ENCODE results near the gene C5AR1. TPM values are rescaled to one million over a fixed set of nuclear protein-coding genes. Genes with fewer than 3 reads are reported as not detected.
"Not testable (repeated sequence)": the region's sequence is repeated elsewhere in the genome, so short reads cannot be mapped to it uniquely, and the experiment has no call there.

C5AR1 gene
- 1 to 10 TPM; 1.6 to 4.6 TPM for total RNA-seq

- Histone ChIP-seq H3K4me3 (no peak within 1 kb of the TSS), H3K9me3 (no peaks in the 10 kb centered on the region), H3K27me3 (replicated peaks; ENCODE audit: insufficient read depth) (no peaks in the 10 kb centered on the region), H3K4me1 (replicated peaks) (no peaks in the 10 kb centered on the region), H3K36me3 (no peaks in the 10 kb centered on the region), H3K27ac (no peak within 1 kb of the TSS)
- 48% methylated on average over 12 of the region's 12 CpGs for WGBS
- no peak for TF ChIP-seq POLR2AphosphoS5 (IDR thresholded peaks at IDR 0.05)
- TF ChIP-seq, protein P1, sequence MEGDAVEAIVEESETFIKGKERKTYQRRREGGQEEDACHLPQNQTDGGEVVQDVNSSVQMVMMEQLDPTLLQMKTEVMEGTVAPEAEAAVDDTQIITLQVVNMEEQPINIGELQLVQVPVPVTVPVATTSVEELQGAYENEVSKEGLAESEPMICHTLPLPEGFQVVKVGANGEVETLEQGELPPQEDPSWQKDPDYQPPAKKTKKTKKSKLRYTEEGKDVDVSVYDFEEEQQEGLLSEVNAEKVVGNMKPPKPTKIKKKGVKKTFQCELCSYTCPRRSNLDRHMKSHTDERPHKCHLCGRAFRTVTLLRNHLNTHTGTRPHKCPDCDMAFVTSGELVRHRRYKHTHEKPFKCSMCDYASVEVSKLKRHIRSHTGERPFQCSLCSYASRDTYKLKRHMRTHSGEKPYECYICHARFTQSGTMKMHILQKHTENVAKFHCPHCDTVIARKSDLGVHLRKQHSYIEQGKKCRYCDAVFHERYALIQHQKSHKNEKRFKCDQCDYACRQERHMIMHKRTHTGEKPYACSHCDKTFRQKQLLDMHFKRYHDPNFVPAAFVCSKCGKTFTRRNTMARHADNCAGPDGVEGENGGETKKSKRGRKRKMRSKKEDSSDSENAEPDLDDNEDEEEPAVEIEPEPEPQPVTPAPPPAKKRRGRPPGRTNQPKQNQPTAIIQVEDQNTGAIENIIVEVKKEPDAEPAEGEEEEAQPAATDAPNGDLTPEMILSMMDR (IDR thresholded peaks at IDR 0.05), result no peak
- no peak for TF ChIP-seq POLR2A (IDR thresholded peaks at IDR 0.05)
- no peak for DNase-seq (ENCODE audit: low spot score)
- intact Hi-C loops (cut with DNase I), result no loop called here
Measured at GRCh38 chr19:47309608-47310007, at the start of gene C5AR1. TSS of gene C5AR1 (plus strand) at chr19:47309861. CDS start at chr19:47309896, 35 bp downstream.

GRCh38 chr19:47260476-47260875, 49.2 kb upstream of the C5AR1 start:
- H3K36me3 ChIP-seq, result peaks cover 13 to 29% of the 10 kb centered on the region in 2 donors
- intact Hi-C loops (cut with DNase I), result no loop called here
- H3K4me1 ChIP-seq (replicated peaks), result no peaks in the 10 kb centered on the region
- no peaks in the 10 kb centered on the region for H3K27me3 ChIP-seq (replicated peaks; ENCODE audit: insufficient read depth)
- no peak for TF ChIP-seq POLR2A (IDR thresholded peaks at IDR 0.05)
- no peak overlapping the region for H3K27ac ChIP-seq
- no peaks in the 10 kb centered on the region for H3K9me3 ChIP-seq
- WGBS, result 90% methylated on average over 17 of the region's 17 CpGs
- no peak for DNase-seq (ENCODE audit: low spot score)
- H3K4me3 ChIP-seq, result no peak overlapping the region

DNA sequence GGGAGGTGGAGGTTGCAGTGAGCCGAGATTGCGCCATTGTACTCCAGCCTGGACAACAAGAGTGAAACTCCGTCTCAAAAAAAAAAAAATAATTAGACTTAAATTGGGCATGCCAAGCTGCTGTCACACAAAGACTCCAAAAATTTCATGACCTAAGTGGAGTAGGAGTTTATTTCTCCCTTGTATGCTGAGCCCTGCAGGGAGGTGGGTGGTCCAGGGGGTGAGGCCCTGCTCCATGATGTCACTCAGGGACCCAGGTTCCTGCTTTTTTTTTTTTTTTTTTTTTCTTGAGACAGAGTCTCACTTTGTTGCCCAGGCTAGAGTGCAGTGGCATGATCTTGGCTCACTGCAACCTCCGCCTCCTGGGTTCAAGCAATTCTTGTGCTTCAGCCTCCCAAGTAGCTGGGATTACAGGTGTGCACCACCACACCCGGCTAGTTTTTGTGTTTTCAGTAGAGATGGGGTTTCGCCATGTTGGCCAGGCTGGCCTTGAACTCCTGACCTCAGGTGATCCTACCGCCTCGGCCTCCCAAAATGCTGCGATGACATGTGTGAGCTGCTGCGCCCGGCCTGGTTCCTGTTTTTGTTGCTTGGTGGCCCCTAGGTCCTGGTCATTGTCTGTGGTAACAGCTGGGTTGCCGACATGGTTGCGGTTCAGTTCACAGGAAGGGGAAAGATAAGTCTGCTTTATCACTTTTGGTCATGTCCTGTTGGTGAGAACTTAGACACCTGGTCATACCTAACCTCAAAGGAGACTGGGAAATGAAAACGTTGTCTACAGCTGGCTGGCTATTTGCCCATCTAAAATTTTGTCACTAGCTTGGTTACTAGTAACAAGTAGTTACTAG, 47.5 kb upstream of the C5AR1 start:
- H3K36me3 ChIP-seq, result peaks cover 13 to 29% of the 10 kb centered on the region in 2 donors
- WGBS, result 86% methylated on average over 14 of the region's 14 CpGs
- intact Hi-C loops (cut with DNase I); H3K4me3 ChIP-seq; H3K4me1 ChIP-seq (replicated peaks); DNase-seq (ENCODE audit: low spot score); H3K27ac ChIP-seq; H3K9me3 ChIP-seq; H3K27me3 ChIP-seq (replicated peaks; ENCODE audit: insufficient read depth): not testable (repeated sequence)

DNA sequence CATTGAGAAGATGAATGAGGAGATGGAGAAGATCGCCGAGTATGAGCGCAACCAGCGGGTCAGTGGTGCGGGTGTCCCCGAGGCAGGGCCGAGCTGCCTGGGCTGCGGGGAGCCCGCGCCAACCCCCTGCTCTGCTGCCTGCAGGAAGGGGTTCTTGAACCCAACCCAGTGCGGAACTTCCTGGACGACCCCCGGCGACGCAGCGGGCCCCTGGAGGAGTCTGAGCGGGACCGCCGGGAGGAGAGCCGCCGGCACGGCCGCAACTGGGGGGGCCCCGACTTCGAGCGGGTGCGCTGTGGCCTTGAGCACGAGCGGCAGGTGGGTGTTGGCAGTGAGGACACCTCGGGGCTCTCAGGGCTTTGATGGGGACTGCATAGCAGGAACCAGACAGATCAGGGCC, 45.0 kb upstream of the C5AR1 start:
- H3K4me1 ChIP-seq (replicated peaks), result no peaks in the 10 kb centered on the region
- DNase-seq (ENCODE audit: low spot score), result no peak
- no peak overlapping the region for H3K27ac ChIP-seq
- no peaks in the 10 kb centered on the region for H3K9me3 ChIP-seq
- TF ChIP-seq, protein P1 (IDR thresholded peaks at IDR 0.05), result no peak
- TF ChIP-seq POLR2AphosphoS5 (IDR thresholded peaks at IDR 0.05) (no peak), POLR2A (IDR thresholded peaks at IDR 0.05) (no peak)
- intact Hi-C loops (cut with DNase I), result no loop called here
- peaks cover 16 to 26% of the 10 kb centered on the region in 2 donors for H3K36me3 ChIP-seq
- no peaks in the 10 kb centered on the region for H3K27me3 ChIP-seq (replicated peaks; ENCODE audit: insufficient read depth)
- H3K4me3 ChIP-seq, result no peak overlapping the region
- WGBS, result 91% methylated on average over 27 of the region's 30 CpGs

DNA sequence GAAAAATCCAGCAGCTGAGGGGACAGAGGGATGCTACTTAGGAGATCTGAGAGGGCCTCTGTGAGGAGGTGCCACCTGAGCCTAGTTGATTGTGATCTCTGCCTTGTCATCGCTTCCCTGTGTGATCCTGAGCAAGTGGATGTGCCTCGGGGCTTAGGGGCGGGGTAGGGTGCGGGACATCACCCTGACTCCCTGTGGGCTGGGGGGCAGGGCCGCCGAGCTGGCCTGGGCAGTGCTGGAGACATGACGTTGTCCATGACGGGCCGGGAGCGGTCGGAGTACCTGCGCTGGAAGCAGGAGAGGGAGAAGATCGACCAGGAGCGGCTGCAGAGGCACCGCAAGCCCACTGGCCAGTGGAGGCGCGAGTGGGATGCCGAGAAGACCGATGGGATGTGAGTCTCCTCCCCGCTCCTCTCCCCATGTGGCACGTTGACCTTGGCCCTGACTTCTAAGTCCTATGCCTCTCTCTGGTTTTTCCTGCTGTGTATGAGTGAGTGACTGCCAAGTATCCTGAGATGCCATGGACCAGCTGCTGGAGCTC, 43.2 kb upstream of the C5AR1 start:
- no peaks in the 10 kb centered on the region for H3K4me1 ChIP-seq (replicated peaks)
- WGBS, result 93% methylated on average over 21 of the region's 21 CpGs
- no peak overlapping the region for H3K4me3 ChIP-seq
- H3K9me3 ChIP-seq, result no peaks in the 10 kb centered on the region
- intact Hi-C loops (cut with DNase I), result no loop called here
- peaks cover 11 to 24% of the 10 kb centered on the region in 2 donors for H3K36me3 ChIP-seq
- no peaks in the 10 kb centered on the region for H3K27me3 ChIP-seq (replicated peaks; ENCODE audit: insufficient read depth)
- no peak for DNase-seq (ENCODE audit: low spot score)
- TF ChIP-seq POLR2A (IDR thresholded peaks at IDR 0.05) (no peak), POLR2AphosphoS5 (IDR thresholded peaks at IDR 0.05) (no peak)
- TF ChIP-seq, protein P1 (IDR thresholded peaks at IDR 0.05), result no peak
- H3K27ac ChIP-seq, result no peak overlapping the region

All from prostate gland (tissue), 2 donors.